ENCODE results near the gene ZBTB14. TPM values are rescaled to one million over a fixed set of nuclear protein-coding genes. Genes with fewer than 3 reads are reported as not detected.

The ZBTB14 gene
- total RNA-seq, 1 experiment from 2014 or later = 15.1 TPM

GRCh38 chr18:5294113-5294456, 1.4 kb downstream of the ZBTB14 start:
- CTCF ChIA-PET = interaction anchor here (1.3 kb wide), 1 partner anchor 57 kb away, joined by 8 read pairs; no protein-coding TSS in a partner anchor
- Mint-ChIP-seq H3K4me3 (peak overlapping the region; percentile 79), H3K9me3 (no peaks in the 10 kb centered on the region), H3K27me3 (ENCODE audit: low read depth) (peaks cover 24% of the 10 kb centered on the region), H3K4me1 (peaks cover 22% of the 10 kb centered on the region), H3K27ac (peak overlapping the region; percentile 53), H3K36me3 (peaks cover 21% of the 10 kb centered on the region)
- TF ChIP-seq ZNF416 (CRISPR knock-in tag; IDR thresholded peaks at IDR 0.05) = 0 out of 2 replicates have a peak, but pooled peaks have one; percentile 26
- no peak for TF ChIP-seq SP1 (CRISPR knock-in tag; conservative IDR thresholded peaks at IDR 0.05)
- DNase-seq (ENCODE audit: low spot score) = no peak
- POLR2A ChIA-PET = interaction anchor here (3.2 kb wide), 1 partner anchor 56 kb away, joined by 25 read pairs; no protein-coding TSS in a partner anchor
- no peak for ATAC-seq

DNA sequence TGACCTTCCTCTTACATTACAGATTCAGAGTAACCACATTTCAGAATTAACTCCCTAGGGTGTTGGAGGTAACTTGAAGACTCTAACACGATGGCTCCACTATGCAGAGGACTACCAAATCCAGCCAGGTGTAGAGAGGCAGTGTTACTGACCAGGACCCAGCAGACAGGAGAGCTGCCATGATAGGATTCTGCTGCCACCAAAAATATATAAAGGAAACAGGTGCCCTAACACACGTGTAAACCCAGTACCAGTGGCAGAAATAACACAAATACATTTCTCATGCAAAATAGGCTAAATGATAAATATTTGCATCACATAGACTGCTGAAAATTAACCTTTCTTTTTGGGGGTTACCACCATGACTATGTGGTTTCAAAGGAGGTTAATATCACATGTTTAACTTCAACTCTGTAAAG, 7.0 kb downstream of the ZBTB14 start:
- H3K4me1 Mint-ChIP-seq = peaks cover 16% of the 10 kb centered on the region
- ATAC-seq = peak; percentile 62
- no peaks in the 10 kb centered on the region for H3K9me3 Mint-ChIP-seq
- no peak for DNase-seq (ENCODE audit: low spot score)
- H3K27me3 Mint-ChIP-seq (ENCODE audit: low read depth) = no peaks in the 10 kb centered on the region
- H3K36me3 Mint-ChIP-seq = peaks cover 21% of the 10 kb centered on the region
- peak overlapping the region; percentile 19; the same call in 1 of the 2 replicates for H3K27ac Mint-ChIP-seq
- ChIA-PET CTCF (no interaction called here), POLR2A (no interaction called here)
- TF ChIP-seq FOXK1 (CRISPR knock-in tag; IDR thresholded peaks at IDR 0.05) = no peak
- TF ChIP-seq ZNF671 (CRISPR knock-in tag; IDR thresholded peaks at IDR 0.05) = no peak
- no peak for TF ChIP-seq RORB (CRISPR knock-in tag; IDR thresholded peaks at IDR 0.05)
- TF ChIP-seq ZSCAN18 (CRISPR knock-in tag; IDR thresholded peaks at IDR 0.05) = no peak
- no peak for TF ChIP-seq ZNF219 (CRISPR knock-in tag; IDR thresholded peaks at IDR 0.05; ENCODE audit: borderline replicate concordance)
- no peak for TF ChIP-seq CREB1 (CRISPR knock-in tag; IDR thresholded peaks at IDR 0.05)
- TF ChIP-seq ZNF232 (CRISPR knock-in tag; IDR thresholded peaks at IDR 0.05) = no peak
- TF ChIP-seq GTF2I (CRISPR knock-in tag; conservative IDR thresholded peaks at IDR 0.05) = no peak
- TF ChIP-seq, protein P1, sequence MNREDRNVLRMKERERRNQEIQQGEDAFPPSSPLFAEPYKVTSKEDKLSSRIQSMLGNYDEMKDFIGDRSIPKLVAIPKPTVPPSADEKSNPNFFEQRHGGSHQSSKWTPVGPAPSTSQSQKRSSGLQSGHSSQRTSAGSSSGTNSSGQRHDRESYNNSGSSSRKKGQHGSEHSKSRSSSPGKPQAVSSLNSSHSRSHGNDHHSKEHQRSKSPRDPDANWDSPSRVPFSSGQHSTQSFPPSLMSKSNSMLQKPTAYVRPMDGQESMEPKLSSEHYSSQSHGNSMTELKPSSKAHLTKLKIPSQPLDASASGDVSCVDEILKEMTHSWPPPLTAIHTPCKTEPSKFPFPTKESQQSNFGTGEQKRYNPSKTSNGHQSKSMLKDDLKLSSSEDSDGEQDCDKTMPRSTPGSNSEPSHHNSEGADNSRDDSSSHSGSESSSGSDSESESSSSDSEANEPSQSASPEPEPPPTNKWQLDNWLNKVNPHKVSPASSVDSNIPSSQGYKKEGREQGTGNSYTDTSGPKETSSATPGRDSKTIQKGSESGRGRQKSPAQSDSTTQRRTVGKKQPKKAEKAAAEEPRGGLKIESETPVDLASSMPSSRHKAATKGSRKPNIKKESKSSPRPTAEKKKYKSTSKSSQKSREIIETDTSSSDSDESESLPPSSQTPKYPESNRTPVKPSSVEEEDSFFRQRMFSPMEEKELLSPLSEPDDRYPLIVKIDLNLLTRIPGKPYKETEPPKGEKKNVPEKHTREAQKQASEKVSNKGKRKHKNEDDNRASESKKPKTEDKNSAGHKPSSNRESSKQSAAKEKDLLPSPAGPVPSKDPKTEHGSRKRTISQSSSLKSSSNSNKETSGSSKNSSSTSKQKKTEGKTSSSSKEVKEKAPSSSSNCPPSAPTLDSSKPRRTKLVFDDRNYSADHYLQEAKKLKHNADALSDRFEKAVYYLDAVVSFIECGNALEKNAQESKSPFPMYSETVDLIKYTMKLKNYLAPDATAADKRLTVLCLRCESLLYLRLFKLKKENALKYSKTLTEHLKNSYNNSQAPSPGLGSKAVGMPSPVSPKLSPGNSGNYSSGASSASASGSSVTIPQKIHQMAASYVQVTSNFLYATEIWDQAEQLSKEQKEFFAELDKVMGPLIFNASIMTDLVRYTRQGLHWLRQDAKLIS (CRISPR knock-in tag; IDR thresholded peaks at IDR 0.05; ENCODE audit: borderline replicate concordance) = no peak
- no peak for TF ChIP-seq HMGXB4 (CRISPR knock-in tag; IDR thresholded peaks at IDR 0.05)
- no peak for TF ChIP-seq CBFB (CRISPR knock-in tag; IDR thresholded peaks at IDR 0.05; ENCODE audit: low read depth)
- TF ChIP-seq ATF3 (CRISPR knock-in tag; conservative IDR thresholded peaks at IDR 0.05) = no peak
- no peak for TF ChIP-seq ZNF416 (CRISPR knock-in tag; IDR thresholded peaks at IDR 0.05)
- no peak for TF ChIP-seq ZNF317 (CRISPR knock-in tag; IDR thresholded peaks at IDR 0.05; ENCODE audit: borderline replicate concordance, low read depth)
- TF ChIP-seq USF2 (CRISPR knock-in tag; IDR thresholded peaks at IDR 0.05) = no peak
- no peak for TF ChIP-seq ZNF423 (CRISPR knock-in tag; IDR thresholded peaks at IDR 0.05)
- H3K4me3 Mint-ChIP-seq = no peak overlapping the region

Data from WTC11 (cell line).